GM21529 (cell line): ENCODE measurements around the gene PER2.
A peak's percentile ranks its signal among the peaks of the same experiment; 100 is the strongest.
"Not testable (repeated sequence)": the region's sequence is repeated elsewhere in the genome, so short reads cannot be mapped to it uniquely, and the experiment has no call there.

Experiments used
- ATAC-seq: cut with Tn5 transposase; IDR thresholded peaks from one replicate; pipeline ENCODE4 v1.9.1; 2021; ENCODE audit not compliant: unreplicated experiment

The PER2 gene

GRCh38 chr2:238287737-238288649, at the start of gene PER2:
Gene PER2, minus strand, starts transcription at chr2:238288610. Its CDS starts 10,674 bp downstream, at chr2:238277936.
- ATAC-seq, result peak; percentile 37

- ATAC-seq, result no peak
These were observed 49.4 kb upstream of the PER2 start for GRCh38 chr2:238337846-238338245.

GRCh38 chr2:238336793-238337444, 48.5 kb upstream of the PER2 start:
- ATAC-seq, result no peak

GRCh38 chr2:238336151-238336550, 47.7 kb upstream of the PER2 start:
- ATAC-seq, result no peak

- ATAC-seq, result not testable (repeated sequence)
These were observed 47.2 kb upstream of the PER2 start for GRCh38 chr2:238335591-238335990.

- ATAC-seq, result no peak
These were observed 46.5 kb upstream of the PER2 start for GRCh38 chr2:238334885-238335284.

GRCh38 chr2:238331916-238332315, 43.5 kb upstream of the PER2 start:
- no peak for ATAC-seq

- ATAC-seq, result no peak
These were observed 42.0 kb upstream of the PER2 start for GRCh38 chr2:238330391-238330790.

GRCh38 chr2:238327751-238328150, 39.3 kb upstream of the PER2 start:
- ATAC-seq, result no peak

- ATAC-seq, result no peak
These were observed 38.5 kb upstream of the PER2 start for GRCh38 chr2:238326801-238327365.

GRCh38 chr2:238325694-238326093, 37.3 kb upstream of the PER2 start:
- ATAC-seq, result no peak

GRCh38 chr2:238324248-238324647, 35.8 kb upstream of the PER2 start:
- ATAC-seq, result not testable (repeated sequence)

- ATAC-seq, result no peak
These were observed 33.6 kb upstream of the PER2 start for GRCh38 chr2:238322001-238322411.

GRCh38 chr2:238321467-238321866, 33.1 kb upstream of the PER2 start:
- ATAC-seq, result no peak

- ATAC-seq, result peak; percentile 39
These were observed 32.4 kb upstream of the PER2 start for GRCh38 chr2:238320648-238321281.

- peak; percentile 97 for ATAC-seq
These were observed 31.8 kb upstream of the PER2 start, which contains the start of gene TRAF3IP1 for GRCh38 chr2:238320246-238320647. Gene TRAF3IP1, plus strand, starts transcription at chr2:238320518. Its CDS starts 145 bp downstream, at chr2:238320663.

- ATAC-seq, result no peak
These were observed 26.7 kb upstream of the PER2 start for GRCh38 chr2:238315031-238315595.

GRCh38 chr2:238314576-238314975, 26.2 kb upstream of the PER2 start:
- ATAC-seq, result no peak

GRCh38 chr2:238313991-238314350, 25.6 kb upstream of the PER2 start:
- ATAC-seq, result no peak

GRCh38 chr2:238313289-238313990, 25.0 kb upstream of the PER2 start:
- no peak for ATAC-seq
